ENCODE results near the gene ZNF768. TPM values are rescaled to one million over a fixed set of nuclear protein-coding genes. Genes with fewer than 3 reads are reported as not detected.

ZNF768 gene
- total and polyA plus RNA-seq, 2 of the 13 experiments (the other 11 are each of a cell fraction or from before 2014, with no cell fraction given): 26.7 to 34.4 TPM

GRCh38 chr16:30534368-30535105 is 8.2 kb upstream of the ZNF768 start, which contains the start of gene ZNF747 (continued):
- TF ChIP-seq AFF4 (CRISPR knock-in tag; IDR thresholded peaks at IDR 0.05) (no peak; the same call in 1 of the 2 replicates), ZNF510 (CRISPR knock-in tag; IDR thresholded peaks at IDR 0.05; ENCODE audit: low read depth) (no peak), SMAD1 (CRISPR knock-in tag; IDR thresholded peaks at IDR 0.05; ENCODE audit: borderline replicate concordance, low read depth) (peak; percentile 8), POLR2AphosphoS5 (IDR thresholded peaks at IDR 0.05; ENCODE audit: low read depth, low read length) (peak; percentile 89; the same call in 1 of the 2 replicates), ZBTB8A (CRISPR knock-in tag; IDR thresholded peaks at IDR 0.05; ENCODE audit: borderline replicate concordance, low read depth) (0 out of 2 replicates have a peak, but pooled peaks have one; percentile 6), NR2F2 (IDR thresholded peaks at IDR 0.05; ENCODE audit: borderline replicate concordance, low read depth) (peak; percentile 81), ZNF335 (CRISPR knock-in tag; IDR thresholded peaks at IDR 0.05) (peak; percentile 93), HNRNPK (IDR thresholded peaks at IDR 0.05; ENCODE audit: low read depth, low read length, poor library complexity, severe bottlenecking) (no peak), ZNF503 (CRISPR knock-in tag; IDR thresholded peaks at IDR 0.05) (no peak; the same call in none of the 2 replicates), NFIC (IDR thresholded peaks at IDR 0.05; ENCODE audit: low read length) (no peak), JDP2 (CRISPR knock-in tag; IDR thresholded peaks at IDR 0.05; ENCODE audit: borderline replicate concordance) (no peak), CHD2 (IDR thresholded peaks at IDR 0.05; ENCODE audit: low read depth, low read length) (peak; percentile 55; the same call in 1 of the 2 replicates), PITX1 (CRISPR knock-in tag; IDR thresholded peaks at IDR 0.05) (peak; percentile 79), SP4 (CRISPR knock-in tag; IDR thresholded peaks at IDR 0.05) (peak; percentile 92), ZNF407 (CRISPR knock-in tag; IDR thresholded peaks at IDR 0.05; ENCODE audit: not compliant biosample characterization) (peak; percentile 91)

Measured in HepG2 (cell line).